Measurements from ENCODE around the gene LRRC23. TPM values are rescaled to one million over a fixed set of nuclear protein-coding genes. Genes with fewer than 3 reads are reported as not detected.

LRRC23 gene
- total RNA-seq, 1 experiment from 2014 or later = 8.0 TPM

DNA sequence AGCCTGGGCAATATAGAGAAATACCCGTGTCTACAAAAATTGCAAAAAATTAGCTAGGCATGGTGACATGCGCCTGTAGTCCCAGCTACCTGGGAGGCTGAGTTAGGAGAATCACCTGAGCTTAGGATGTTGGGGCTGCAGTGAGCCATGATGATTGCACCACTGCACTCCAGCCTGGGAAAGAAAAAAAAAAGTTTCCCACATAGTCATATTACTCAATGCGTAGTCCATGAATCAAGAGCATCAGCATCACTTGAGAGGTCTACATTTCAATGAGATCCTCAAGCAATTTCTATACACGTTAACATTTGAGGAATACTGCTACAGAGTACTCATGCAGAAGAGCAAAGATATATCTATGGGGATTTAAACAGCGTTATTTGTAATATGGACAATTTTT is 5.2 kb upstream of the LRRC23 start:
- H3K27ac ChIP-seq (ENCODE audit: low read depth, low read length) = no peak overlapping the region
- intact Hi-C loops (cut with micrococcal nuclease) = no loop called here
- BruUV-seq (replicated peaks) = no TSS peak
- H3K4me3 ChIP-seq (replicated peaks in 1 of 2; ENCODE audit: low read depth in 1 of 2, low read length in 2 of 2) = no peak overlapping the region
- no peak for TF ChIP-seq ZNF274 (IDR thresholded peaks at IDR 0.05; ENCODE audit: low read depth, low read length)
- TF ChIP-seq EGR1 (IDR thresholded peaks at IDR 0.05; ENCODE audit: low read depth) = no peak
- no peak for TF ChIP-seq EZH2phosphoT487 (IDR thresholded peaks at IDR 0.05; ENCODE audit: borderline replicate concordance)
- TF ChIP-seq POLR2AphosphoS5 (IDR thresholded peaks at IDR 0.05; ENCODE audit: low read depth, low read length) = no peak
- no peak for TF ChIP-seq ZBTB33 (IDR thresholded peaks at IDR 0.05; ENCODE audit: extremely low read depth, insufficient replicate concordance, low read length)
- no peak for TF ChIP-seq ZFX (IDR thresholded peaks at IDR 0.05)
- no peak for TF ChIP-seq JUND (IDR thresholded peaks at IDR 0.05)
- no peak for TF ChIP-seq SRF (IDR thresholded peaks at IDR 0.05; ENCODE audit: low read depth)
- TF ChIP-seq CEBPB (IDR thresholded peaks at IDR 0.05; ENCODE audit: low read depth) = no peak
- no peak for TF ChIP-seq CTCF (IDR thresholded peaks at IDR 0.05 in 2 of 3, conservative IDR thresholded peaks at IDR 0.05 in 1 of 3; ENCODE audit: borderline replicate concordance in 1 of 3, insufficient read depth in 1 of 3, low read depth in 2 of 3, low read length in 2 of 3)
- no peak for TF ChIP-seq EZH2 (IDR thresholded peaks at IDR 0.05)
- TF ChIP-seq CBX3 (IDR thresholded peaks at IDR 0.05; ENCODE audit: low read depth) = no peak
- TF ChIP-seq SP1 (IDR thresholded peaks at IDR 0.05; ENCODE audit: low read depth) = no peak
- no peaks in the 10 kb centered on the region for H3K79me2 ChIP-seq (ENCODE audit: insufficient read depth, low read length)
- H3K27me3 ChIP-seq (ENCODE audit: insufficient read depth, low read length) = no peaks in the 10 kb centered on the region
- ATAC-seq (no peak), DNase-seq (ENCODE audit: low read depth, low spot score) (no peak)
- H3K9me2 ChIP-seq (ENCODE audit: insufficient read depth) = no peaks in the 10 kb centered on the region
- H3K36me3 ChIP-seq (ENCODE audit: control insufficient read depth in 1 of 2, insufficient read depth in 2 of 2, low read length in 2 of 2) = no peaks in the 10 kb centered on the region
- peaks cover 8 to 22% of the 10 kb centered on the region in 2 experiments for H3K4me1 ChIP-seq (ENCODE audit: control insufficient read depth in 1 of 2, insufficient read depth in 2 of 2, low read length in 2 of 2)
- H3K9me3 ChIP-seq (ENCODE audit: control insufficient read depth in 1 of 2, insufficient read depth in 1 of 2, low read depth in 1 of 2, low read length in 2 of 2) = no peaks in the 10 kb centered on the region
- CTCF ChIA-PET = no interaction called here
- RAD21 ChIA-PET (ENCODE audit: low non-redundant PET in 1 of 2, low total read pairs in 2 of 2, uncharacterized antibody in 2 of 2, unreplicated experiment in 2 of 2) = no interaction called here
- H4K20me1 ChIP-seq (ENCODE audit: insufficient read depth) = no peaks in the 10 kb centered on the region
- no peak overlapping the region for H3K9ac ChIP-seq (ENCODE audit: low read length)
- POLR2A ChIA-PET = interaction anchor here (0.6 kb wide), 1 partner anchor 21 kb away, joined by 5 read pairs; no protein-coding TSS in a partner anchor
- 0 out of 2 replicates have a peak overlapping the region, but pooled peaks have one; percentile 8 for H3K4me2 ChIP-seq (ENCODE audit: low read length)
- H2AFZ ChIP-seq (ENCODE audit: low read depth, low read length, poor library complexity, severe bottlenecking) = no peak overlapping the region

All from HCT116 (cell line).